OCI-LY1 (cell line): Measurements from ENCODE around the gene POU6F2.
"Not testable (repeated sequence)": the region's sequence is repeated elsewhere in the genome, so short reads cannot be mapped to it uniquely, and the experiment has no call there.

Experiments used
- CTCF ChIP-seq: fragments of 200-600 bp; sonication (generic), shearing (Covaris generic); IDR thresholded peaks from 2 replicates; pipeline ENCODE4 v1.5.1; 2017; ENCODE audit warnings: mild to moderate bottlenecking, antibody characterized with exemption, low read length, moderate library complexity, mixed read lengths
- EZH2 ChIP-seq: fragments of 200-600 bp; sonication (generic), shearing (Covaris generic); IDR thresholded peaks from 2 replicates; pipeline ENCODE4 v1.8.0; 2017; ENCODE audit warnings: borderline replicate concordance, mixed run types, mild to moderate bottlenecking, antibody characterized with exemption, low read length, moderate library complexity, mixed read lengths

- not testable (repeated sequence) for TF ChIP-seq CTCF, EZH2
These were observed 399.2 kb downstream of the POU6F2 start for GRCh38 chr7:39376881-39377280.
